HG03159 (cell line): ENCODE results near the gene PLCB2.

ENCODE experiments used
- ATAC-seq: cut with Tn5 transposase; IDR thresholded peaks from one replicate; pipeline ENCODE4 v1.9.1; 2021; ENCODE audit warnings: mild to moderate bottlenecking, moderate library complexity; ENCODE audit not compliant: unreplicated experiment

Gene PLCB2

DNA sequence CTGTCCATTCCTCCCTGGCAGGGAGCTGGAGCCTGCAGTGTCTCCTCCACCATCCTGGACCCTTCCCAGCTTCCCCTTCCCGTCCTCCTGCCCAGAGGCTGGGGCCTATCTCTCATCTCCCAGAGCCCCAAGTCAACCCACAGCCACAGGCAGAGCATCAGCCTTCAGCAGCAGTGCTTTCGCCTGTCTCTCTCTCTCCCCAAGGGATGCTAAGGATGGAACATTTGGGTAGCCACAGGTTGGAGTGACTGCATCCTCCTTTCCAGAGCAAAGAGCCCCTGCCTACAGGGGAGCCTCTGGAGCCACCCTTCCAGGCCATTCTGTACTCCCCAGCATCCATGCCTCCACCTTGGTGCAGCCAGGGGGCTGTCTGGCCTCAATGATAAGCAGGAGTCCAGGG, 4.2 kb downstream of the PLCB2 start:
- no peak for ATAC-seq

DNA sequence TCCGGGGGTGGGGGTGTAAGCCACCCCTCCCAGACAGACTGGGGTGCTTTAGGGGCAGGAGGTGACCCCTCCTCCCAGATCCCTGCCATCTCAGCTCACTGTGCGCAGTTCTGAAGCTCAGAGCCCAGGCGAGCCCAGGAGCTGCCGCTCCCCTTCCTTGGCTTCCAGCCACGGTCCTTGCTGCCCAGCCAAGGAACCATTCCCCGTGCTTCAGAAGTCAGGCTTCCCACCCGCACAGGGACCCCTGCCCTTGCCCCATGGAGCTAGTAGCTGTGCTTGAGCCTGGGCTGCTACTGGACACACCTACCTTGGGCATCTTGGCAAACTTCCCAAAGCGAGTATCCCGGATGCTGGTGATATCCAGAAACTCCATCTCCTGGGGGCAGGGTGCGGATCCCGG, 4.8 kb downstream of the PLCB2 start:
- no peak for ATAC-seq

DNA sequence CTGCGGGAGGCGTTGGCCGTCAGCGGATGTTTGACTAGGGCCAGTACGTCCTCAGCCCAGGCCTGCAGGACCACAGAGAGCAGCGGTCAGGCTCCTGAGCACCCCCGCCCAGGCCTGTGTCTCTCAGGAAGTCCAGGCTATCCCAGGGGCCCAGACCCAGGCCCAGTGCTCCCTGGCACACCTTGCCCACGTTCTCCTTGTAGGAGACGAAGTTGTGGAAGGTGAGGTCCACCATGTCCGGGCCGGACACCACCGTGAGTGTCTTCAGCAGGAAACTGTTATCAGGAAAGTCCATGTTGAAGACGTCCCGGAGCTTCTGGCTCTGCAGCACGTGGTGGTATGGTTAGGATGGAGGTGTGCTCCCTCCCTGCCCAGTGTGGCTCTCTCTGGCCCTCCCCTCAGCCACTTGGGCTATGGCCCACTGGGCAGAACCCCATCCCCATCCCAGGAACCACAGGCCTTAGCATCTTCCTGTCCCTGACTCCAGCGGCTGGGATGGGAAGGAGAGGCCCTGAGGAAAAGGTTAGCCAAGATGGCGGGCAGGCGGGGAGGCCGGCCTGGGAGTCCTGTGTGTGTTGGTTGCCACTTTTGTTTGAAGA, 5.3 kb downstream of the PLCB2 start:
- no peak for ATAC-seq

- no peak for ATAC-seq
Measured at GRCh38 chr15:40301467-40302179, 6.1 kb downstream of the PLCB2 start.

- no peak for ATAC-seq
Measured at GRCh38 chr15:40300771-40301170, 7.0 kb downstream of the PLCB2 start.

DNA sequence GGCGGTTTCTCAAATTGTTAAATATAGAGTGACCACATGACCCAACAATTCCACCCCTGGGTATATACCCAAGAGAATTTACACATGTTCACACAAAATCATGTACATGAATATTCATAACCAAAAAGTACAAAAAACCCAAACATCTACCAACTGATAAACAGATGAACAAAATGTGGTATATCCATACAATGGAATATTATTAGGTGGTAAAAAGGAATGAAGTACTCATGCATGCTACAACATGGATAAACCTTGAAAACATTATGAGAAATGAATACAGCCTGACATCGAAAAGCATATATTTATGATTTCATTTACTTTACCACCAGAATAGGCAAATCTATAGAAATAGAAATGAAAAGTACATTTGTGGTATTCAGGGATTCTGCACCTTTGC, 7.4 kb downstream of the PLCB2 start:
- ATAC-seq = no peak

GRCh38 chr15:40298216-40298935, 9.4 kb downstream of the PLCB2 start:
- ATAC-seq = no peak

DNA sequence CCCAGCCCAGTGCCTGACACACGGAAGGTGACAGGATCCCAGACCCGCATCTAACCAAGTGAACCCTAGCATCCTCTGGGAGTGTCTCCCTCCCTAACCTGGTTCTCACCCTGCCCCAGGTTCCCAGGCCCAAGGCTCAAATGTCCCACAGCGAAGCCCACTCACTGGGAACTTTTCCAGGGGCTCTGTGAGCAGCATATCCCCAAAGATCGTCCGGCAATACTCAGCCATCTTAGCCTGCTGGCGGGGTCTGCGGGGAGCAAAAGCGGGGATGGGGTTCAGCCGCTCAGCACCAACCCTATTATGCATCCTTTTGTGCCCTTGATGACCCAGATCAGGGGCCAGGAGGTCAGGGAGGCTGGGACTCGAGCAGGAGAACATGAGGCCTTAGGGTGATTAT, 10.4 kb downstream of the PLCB2 start:
- no peak for ATAC-seq

DNA sequence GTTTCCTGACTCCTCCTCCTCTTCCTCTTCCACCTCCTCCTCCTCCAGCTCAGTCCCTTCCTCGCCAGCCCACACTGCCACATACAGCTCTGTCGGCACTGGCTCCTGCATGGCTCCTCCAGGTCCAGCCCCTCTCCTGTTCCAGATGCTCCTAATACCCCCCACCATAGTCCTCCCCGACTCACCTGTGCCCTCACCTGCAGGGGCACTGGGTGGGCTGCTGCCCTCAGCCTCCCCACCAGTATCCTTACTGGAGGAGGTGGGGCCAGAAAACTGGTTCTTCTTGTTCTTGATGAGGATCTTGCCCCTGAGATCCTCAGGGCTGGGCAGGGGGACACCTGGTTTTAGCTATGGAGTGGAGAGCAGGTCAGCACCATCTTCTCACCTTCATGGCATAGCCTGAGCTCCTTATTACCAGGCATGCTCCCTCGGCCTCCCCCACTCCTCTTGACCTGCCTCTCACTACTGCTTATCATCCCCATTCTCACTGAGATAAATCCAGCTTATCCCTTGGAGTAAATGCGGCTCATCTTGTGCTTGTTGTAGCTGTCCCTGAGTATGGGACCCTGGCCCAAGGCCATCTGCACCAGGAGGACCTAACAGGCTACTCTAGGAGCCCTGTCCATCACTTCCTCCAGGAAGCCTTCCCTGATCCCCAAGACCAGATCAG, 11.0 kb downstream of the PLCB2 start:
- ATAC-seq = no peak

- no peak for ATAC-seq
Measured at GRCh38 chr15:40295877-40296560, 11.7 kb downstream of the PLCB2 start.

DNA sequence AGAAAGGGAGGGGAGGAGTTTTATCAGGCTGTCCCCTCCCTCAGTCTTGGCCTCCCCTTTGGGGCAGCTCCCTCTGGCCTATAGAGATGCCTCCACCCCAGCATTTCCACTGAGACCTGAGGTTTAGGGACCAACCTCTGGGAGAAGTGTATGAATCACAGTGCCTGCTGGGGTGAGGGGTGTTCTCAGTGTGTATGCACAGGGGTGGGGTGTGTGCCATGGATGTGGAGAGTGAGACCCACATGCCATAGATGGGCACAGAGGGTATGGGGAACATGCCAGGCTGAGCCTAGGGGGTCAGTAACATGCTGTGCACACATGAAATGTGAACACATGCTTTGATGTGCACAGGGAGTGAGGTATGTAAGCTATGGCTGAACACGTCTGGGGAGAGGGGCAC, 12.4 kb downstream of the PLCB2 start:
- ATAC-seq = no peak

DNA sequence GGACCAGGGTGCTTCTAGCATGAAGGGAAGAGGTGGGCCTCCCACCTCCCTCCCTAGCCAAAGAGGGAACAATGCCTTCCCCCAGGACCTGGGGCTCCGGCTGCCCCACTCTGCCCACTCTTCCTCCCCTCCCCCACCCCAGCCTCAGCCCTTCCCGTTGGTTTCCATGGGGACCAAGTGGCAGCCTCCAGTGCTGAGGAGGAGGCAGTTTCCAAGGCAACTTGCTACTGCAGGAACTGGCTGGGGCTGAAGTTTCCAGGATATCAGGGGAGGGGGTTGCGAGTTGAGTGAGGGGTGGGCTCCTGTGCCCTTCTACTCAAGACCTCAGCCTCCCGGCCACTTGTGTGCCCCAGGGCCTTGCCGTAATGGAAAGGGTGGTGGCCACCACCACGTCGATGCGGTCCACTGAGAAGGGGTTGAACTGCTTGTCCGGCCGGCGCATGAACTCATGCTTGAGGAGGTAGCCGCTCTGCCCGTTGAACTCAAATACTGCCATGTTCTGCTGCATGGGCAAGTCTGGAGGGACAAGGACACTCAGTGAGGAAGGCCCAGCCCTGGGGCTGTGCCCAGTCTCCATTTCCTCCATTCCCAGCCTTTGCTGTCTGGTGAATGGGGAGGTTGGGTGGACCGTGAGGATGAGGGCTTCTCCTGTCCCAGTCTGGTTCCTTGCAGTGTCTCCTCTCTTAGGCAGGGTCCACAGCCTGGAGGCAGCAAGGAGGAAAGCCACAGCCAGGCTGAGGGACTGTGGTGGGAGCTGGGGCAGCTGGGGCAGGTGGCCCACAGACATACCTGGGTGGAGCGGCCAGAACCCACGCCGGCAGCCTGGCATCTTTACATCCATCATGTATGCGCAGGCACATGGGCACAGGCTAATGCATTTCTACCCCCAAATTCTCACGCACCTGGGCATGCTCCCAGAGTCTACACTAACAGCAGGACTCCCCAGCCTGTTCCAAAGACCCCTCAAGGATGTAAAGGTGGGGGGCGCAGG, 13.5 kb downstream of the PLCB2 start:
- no peak for ATAC-seq

DNA sequence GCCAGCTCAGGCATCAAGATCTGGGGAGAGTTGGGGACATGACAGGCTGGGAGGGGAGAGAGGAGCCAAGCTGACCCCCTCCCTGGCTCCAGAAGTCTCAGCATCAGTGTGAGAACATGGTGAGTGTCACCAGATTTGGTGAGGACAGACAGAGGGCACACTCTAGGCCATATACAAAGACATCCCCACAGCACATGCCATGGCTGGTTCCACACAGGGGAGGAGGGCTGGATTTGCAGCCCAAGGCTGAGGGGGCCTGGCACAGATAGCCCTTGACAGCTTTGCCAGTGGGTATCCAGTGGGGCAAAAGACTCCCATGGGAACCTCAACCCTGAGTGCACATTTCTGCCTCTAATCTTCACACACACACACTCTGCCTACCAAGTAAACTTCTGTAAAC, 14.7 kb downstream of the PLCB2 start:
- no peak for ATAC-seq

DNA sequence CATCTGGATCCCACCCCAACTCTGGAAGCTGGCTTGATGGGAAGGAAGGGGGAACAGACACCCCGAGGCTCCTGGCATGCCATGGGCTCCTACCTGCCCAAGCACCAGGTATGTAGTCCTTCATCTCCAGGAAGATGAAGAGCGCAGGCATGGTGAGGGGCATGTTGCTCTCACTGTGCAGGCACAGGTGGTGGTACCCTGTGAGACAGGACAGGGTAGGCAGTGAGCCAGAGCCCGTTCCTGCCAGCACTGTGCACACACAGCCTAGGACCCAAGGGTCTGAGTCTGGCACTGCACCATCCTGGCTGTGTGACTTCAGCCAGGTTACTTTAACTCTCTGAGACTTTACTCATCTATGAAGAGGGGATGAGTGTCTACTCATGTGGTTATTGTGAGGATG, 15.5 kb downstream of the PLCB2 start:
- no peak for ATAC-seq

- ATAC-seq = no peak
Measured at GRCh38 chr15:40290918-40291574, 16.7 kb downstream of the PLCB2 start.

DNA sequence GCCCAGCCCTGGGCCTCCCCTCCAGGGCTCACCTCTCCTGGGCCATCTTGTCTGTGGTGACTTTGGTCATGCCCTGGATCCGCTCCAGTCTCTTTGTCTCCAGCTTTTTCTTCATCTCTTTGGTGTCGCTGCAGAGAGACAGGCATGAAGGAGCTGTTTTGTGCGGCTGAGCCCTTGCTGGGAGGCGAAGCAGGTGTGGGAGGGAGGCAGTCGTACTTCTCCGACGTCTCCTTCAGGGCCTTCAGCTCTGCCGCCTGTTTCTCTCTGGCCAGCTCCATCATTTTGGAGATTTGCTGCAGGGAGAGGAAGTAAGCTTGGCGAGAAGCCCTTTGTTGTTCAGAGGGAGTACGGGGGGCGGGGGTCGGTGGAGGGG, 17.2 kb downstream of the PLCB2 start:
- no peak for ATAC-seq

GRCh38 chr15:40289140-40289775, 18.5 kb downstream of the PLCB2 start:
- ATAC-seq = no peak

DNA sequence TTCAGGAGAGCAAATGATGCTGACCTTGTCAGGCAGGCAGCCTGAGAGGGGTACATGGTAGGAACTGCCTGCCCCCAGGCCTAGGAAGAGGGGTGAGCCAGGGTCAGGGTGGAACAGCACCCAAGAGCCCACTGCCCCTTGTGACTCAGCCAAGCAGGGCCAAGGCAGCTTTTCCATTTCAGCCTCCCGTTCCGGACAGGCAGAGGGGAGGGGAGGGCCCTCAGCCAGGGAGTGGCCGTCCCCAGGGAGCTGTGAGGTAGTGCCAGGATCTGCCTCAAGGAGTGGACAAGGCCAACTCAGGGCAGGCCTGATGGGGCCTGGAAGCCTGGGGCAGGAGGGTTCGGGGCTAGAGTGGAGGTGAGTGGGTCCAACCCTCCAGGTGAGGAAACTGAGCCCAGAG, 19.8 kb downstream of the PLCB2 start:
- ATAC-seq = no peak

DNA sequence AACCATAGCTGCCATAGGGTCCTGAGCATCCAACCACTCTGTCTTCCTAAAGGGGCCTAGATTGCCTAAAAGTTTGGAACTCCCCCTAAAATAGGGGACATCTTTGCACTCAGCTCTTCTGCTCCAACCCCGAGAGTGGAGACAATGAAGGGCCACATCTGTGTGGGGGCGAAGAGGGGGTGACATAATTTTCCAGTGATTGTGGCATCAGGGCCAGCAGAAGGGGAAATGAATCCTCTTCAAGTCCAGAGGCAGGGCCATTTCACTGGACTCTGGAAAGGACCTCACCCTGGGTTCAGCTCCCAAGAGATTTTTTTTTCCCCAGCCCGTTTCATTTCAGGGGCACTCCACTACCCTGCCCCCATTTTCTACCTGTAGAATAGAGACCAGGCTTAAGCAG, 20.2 kb downstream of the PLCB2 start:
- ATAC-seq = no peak
